Measurements from ENCODE around the gene STK17B.

DNA sequence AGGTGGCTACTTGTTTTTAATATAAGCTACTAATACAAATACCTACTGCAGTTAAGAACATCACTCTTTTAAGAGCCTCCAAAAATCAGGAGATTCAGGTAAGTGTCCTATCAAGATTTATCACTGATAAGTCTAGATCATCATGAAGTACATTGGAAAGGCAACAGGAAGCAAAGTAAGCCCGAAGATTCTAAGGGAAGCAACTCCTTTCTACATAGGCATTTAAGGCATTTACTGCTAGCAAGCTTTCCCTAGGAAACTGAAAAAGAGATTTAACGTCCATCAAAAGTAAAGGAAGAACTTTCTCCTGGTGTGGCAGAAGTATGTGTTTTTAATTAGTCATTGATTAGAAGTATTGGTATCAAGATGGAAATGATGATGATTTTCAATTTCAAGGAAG is 3.7 kb downstream of the STK17B start:
- TF ChIP-seq MYC (IDR thresholded peaks at IDR 0.05; ENCODE audit: borderline replicate concordance, low read length) (no peak), EP300 (IDR thresholded peaks at IDR 0.05) (no peak), POLR2A (IDR thresholded peaks at IDR 0.05; ENCODE audit: low read length) (no peak), HOXA7 (CRISPR knock-in tag; IDR thresholded peaks at IDR 0.05) (no peak)
- TF ChIP-seq, protein P1, sequence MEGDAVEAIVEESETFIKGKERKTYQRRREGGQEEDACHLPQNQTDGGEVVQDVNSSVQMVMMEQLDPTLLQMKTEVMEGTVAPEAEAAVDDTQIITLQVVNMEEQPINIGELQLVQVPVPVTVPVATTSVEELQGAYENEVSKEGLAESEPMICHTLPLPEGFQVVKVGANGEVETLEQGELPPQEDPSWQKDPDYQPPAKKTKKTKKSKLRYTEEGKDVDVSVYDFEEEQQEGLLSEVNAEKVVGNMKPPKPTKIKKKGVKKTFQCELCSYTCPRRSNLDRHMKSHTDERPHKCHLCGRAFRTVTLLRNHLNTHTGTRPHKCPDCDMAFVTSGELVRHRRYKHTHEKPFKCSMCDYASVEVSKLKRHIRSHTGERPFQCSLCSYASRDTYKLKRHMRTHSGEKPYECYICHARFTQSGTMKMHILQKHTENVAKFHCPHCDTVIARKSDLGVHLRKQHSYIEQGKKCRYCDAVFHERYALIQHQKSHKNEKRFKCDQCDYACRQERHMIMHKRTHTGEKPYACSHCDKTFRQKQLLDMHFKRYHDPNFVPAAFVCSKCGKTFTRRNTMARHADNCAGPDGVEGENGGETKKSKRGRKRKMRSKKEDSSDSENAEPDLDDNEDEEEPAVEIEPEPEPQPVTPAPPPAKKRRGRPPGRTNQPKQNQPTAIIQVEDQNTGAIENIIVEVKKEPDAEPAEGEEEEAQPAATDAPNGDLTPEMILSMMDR (IDR thresholded peaks at IDR 0.05) = no peak

Measured in A549 (cell line).